Activated CD4-positive, alpha-beta T cell treated with anti-CD3 and anti-CD28 coated beads, Interleukin-2, amount 10 ng/mL, durations not matched to agents 7 days and 5 days (primary cell): ENCODE data around the gene PLPP4. TPM values are rescaled to one million over a fixed set of nuclear protein-coding genes. Genes with fewer than 3 reads are reported as not detected.

Experiments used
- CTCF ChIA-PET: fragments of 350-600 bp; sonication (Branson Sonifier 250); formaldehyde crosslinking; loops from one replicate; lab custom pipeline; 2021; ENCODE audit warnings: antibody characterized with exemption; lab: Charles Lee
- POLR2A ChIA-PET: fragments of 350-600 bp; sonication (Branson Sonifier 250); formaldehyde crosslinking; loops from one replicate; lab custom pipeline; 2021; ENCODE audit warnings: antibody characterized with exemption; lab: Charles Lee
- DNase-seq: peaks from one replicate; pipeline ENCODE4 v3.0.0-alpha.2; 2020
- H3K27ac Mint-ChIP-seq: one replicate; pipeline ENCODE4 v1.8.0; 2021; ENCODE audit warnings: mild to moderate bottlenecking, moderate library complexity, mixed read lengths
- H3K27me3 Mint-ChIP-seq: one replicate; pipeline ENCODE4 v1.8.0; 2021; ENCODE audit warnings: mixed read lengths
- H3K36me3 Mint-ChIP-seq: one replicate; pipeline ENCODE4 v1.8.0; 2021; ENCODE audit warnings: low read depth, mixed read lengths
- H3K4me1 Mint-ChIP-seq: one replicate; pipeline ENCODE4 v1.8.0; 2021; ENCODE audit warnings: mixed read lengths
- H3K4me3 Mint-ChIP-seq: one replicate; pipeline ENCODE4 v1.8.0; 2021; ENCODE audit warnings: mild to moderate bottlenecking, moderate library complexity, mixed read lengths
- H3K9me3 Mint-ChIP-seq: one replicate; pipeline ENCODE4 v1.8.0; 2021; ENCODE audit warnings: mixed read lengths
- total RNA-seq, 2 experiments: library from RNA; stranded (reverse); gene quantifications; one replicate each; pipeline ENCODE4 v1.2.3, GENCODE V29; 2021

Gene PLPP4
- total RNA-seq, 2 experiments from 2014 or later: not detected

DNA sequence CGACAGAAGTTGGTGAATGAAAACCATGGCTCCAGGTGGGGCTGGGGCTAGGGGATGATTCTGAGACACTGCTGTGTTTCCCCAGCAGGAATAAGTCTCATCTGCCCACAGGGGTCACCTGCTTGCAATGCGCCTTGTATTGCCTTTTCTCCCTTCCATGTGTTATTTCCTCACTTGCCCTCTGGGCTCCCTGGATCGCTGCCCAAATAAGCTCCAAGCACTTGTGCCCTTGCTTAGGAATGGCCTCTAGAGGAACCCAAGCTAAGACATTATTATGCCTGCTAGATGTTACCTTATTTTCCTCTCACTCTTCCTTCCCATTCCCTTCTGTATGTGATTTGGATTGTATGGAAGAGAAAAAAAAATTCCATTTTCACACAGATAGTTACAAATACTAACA is 24.8 kb upstream of the PLPP4 start:
- no peaks in the 10 kb centered on the region for H3K9me3 Mint-ChIP-seq
- CTCF ChIA-PET: no interaction called here
- POLR2A ChIA-PET: no interaction called here
- no peak for DNase-seq
- H3K27ac Mint-ChIP-seq: no peak overlapping the region
- no peaks in the 10 kb centered on the region for H3K36me3 Mint-ChIP-seq
- peaks cover 3% of the 10 kb centered on the region for H3K4me1 Mint-ChIP-seq
- H3K27me3 Mint-ChIP-seq: peaks cover 23% of the 10 kb centered on the region
- no peak overlapping the region for H3K4me3 Mint-ChIP-seq

DNA sequence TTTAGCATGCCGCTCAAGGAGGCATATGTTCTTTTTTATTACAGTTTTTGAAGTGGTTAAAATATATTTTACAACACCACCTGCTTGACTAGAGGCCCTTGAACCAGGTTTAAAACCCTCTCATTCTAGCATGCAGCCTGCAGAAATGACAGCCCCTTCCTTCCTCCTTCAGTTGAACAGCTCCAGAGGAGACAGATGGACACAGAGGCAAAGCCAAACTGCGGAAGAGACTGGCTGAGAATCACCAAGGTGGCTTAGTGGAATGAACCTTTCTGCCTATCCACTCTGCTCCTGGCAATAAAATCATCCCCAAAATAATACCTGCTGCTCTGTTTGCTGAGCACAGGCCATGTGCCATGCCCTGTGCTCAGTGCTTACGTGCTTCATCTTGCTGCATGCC is 23.9 kb upstream of the PLPP4 start:
- ChIA-PET POLR2A (no interaction called here), CTCF (no interaction called here)
- H3K9me3 Mint-ChIP-seq: no peaks in the 10 kb centered on the region
- no peaks in the 10 kb centered on the region for H3K36me3 Mint-ChIP-seq
- H3K4me1 Mint-ChIP-seq: peaks cover 3% of the 10 kb centered on the region
- no peak overlapping the region for H3K4me3 Mint-ChIP-seq
- DNase-seq: no peak
- peaks cover 23% of the 10 kb centered on the region for H3K27me3 Mint-ChIP-seq
- H3K27ac Mint-ChIP-seq: no peak overlapping the region

DNA sequence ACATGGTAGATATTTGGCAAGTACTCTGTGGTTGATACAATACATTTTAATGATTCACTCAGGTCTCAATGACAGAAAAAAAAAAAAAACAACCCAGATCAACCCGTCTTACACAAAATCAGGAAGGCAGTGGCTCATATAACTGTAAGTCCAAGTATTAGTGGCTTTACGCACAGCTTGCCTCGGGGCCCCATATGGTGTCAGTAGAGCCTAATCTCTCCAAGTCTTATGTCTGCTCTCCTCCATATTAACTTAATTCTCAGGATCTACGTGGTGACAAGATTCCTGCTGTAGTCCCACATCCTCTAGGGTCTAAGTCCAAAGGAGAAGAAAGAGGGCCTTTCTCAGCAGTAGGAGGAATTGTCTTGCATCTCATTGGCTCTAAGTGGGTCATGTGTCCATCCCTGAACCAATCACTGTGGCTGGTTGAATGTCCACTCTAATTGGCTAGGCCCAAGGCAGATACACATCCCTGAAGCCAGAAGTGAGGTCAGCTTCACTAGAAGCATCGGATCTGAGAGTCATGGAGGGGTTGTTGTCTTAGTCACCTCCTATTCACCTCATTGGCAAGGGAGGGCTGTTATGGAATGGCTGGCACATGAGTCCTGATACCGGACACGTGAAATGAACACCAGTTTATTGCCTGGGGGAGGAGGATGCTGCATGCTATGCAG is 20.5 kb upstream of the PLPP4 start:
- CTCF ChIA-PET: no interaction called here
- no peaks in the 10 kb centered on the region for H3K36me3 Mint-ChIP-seq
- DNase-seq: no peak

DNA sequence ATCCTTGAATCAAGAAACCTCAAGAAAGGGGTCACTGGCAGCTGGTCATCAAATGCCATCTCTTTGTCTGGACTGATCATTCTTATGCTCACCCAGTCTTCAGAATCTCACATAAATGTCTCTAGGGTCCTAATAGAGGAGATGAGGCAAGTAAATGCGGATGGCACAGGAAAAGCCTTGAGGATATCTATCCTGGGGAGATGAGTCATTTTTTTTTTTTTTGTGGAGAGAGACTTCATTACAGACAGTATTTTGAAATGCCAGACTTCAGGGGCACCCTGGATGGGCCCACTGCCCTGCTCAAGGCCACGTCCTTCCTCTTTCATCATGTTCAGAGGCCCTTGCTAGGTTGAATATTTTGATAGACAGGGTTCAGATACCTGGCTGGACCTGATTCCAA is 19.5 kb upstream of the PLPP4 start:
- POLR2A ChIA-PET: no interaction called here
- CTCF ChIA-PET: no interaction called here
- Mint-ChIP-seq H3K27me3 (peaks cover 3% of the 10 kb centered on the region), H3K4me3 (no peak overlapping the region), H3K36me3 (no peaks in the 10 kb centered on the region), H3K9me3 (no peaks in the 10 kb centered on the region), H3K4me1 (no peaks in the 10 kb centered on the region), H3K27ac (no peak overlapping the region)
- DNase-seq: no peak

More for the DNA sequence above, 20.5 kb upstream of the PLPP4 start:
- Mint-ChIP-seq H3K27me3 (peaks cover 9% of the 10 kb centered on the region), H3K4me3 (no peak overlapping the region), H3K9me3 (no peaks in the 10 kb centered on the region), H3K4me1 (no peaks in the 10 kb centered on the region), H3K27ac (no peak overlapping the region)
- POLR2A ChIA-PET: no interaction called here

DNA sequence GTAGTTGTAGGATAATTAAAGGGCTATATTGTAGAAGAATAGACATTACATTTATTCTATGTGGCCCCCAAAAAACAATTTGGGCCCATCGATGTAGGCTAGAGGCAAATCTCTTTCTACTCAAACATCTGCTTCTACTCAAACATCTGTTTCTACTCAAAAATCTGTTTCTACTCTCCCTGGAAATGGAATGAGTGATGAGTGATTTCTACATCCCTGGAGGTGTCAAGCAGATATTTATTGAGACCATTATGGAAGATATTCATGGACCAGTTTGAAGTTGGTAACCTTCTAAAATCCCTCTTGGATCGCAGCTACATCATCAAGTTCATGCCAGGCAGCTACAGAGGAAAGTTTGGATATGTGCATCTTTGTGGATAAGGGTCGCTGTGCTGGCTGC is 5.1 kb upstream of the PLPP4 start:
- ChIA-PET CTCF (no interaction called here), POLR2A (no interaction called here)
- H3K4me1 Mint-ChIP-seq: peaks cover 2% of the 10 kb centered on the region
- no peaks in the 10 kb centered on the region for H3K36me3 Mint-ChIP-seq
- no peaks in the 10 kb centered on the region for H3K9me3 Mint-ChIP-seq
- DNase-seq: no peak
- H3K27ac Mint-ChIP-seq: no peak overlapping the region
- H3K27me3 Mint-ChIP-seq: peaks cover 19% of the 10 kb centered on the region
- H3K4me3 Mint-ChIP-seq: no peak overlapping the region

DNA sequence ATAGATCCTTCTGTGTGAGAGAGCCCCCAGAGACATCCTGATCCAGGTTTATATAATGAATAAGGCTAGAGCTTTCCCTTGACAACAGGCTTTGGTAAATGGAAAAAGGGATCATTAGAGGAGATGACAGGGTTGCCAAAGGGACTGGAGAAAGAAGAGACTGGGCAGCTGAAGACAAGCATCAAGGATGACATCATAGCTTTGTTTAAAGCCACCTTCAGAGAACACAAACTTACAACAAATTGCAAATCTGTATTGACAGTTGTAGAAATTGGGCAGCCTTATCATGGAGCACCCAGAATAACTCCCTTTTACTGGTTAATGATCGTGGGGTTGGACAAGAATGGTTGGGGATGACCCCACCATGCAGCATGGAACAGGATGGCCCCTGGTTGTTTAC is 3.7 kb upstream of the PLPP4 start:
- H3K4me3 Mint-ChIP-seq: no peak overlapping the region
- ChIA-PET POLR2A (no interaction called here), CTCF (no interaction called here)
- no peaks in the 10 kb centered on the region for H3K9me3 Mint-ChIP-seq
- peaks cover 2% of the 10 kb centered on the region for H3K4me1 Mint-ChIP-seq
- H3K27me3 Mint-ChIP-seq: peaks cover 25% of the 10 kb centered on the region
- DNase-seq: no peak
- no peak overlapping the region for H3K27ac Mint-ChIP-seq
- no peaks in the 10 kb centered on the region for H3K36me3 Mint-ChIP-seq

DNA sequence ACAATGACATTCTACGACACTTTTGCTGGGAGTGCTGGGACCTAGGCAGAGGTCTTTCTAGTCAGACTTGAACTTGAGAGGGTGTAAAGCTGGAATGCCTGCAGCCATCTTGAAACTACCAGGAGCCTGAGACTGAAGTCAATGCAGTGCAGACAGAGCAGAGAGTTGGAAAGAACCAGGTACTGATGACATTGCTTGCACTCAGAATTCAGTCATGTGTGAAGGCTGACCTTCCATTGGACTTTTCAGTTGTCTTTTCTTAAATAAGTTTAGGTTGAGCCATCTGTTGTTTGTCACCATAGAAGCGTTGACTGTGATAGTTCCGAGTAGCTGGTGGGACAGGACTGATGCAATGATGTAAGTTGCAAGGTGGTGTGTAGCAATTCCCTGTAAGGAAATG is 3.1 kb upstream of the PLPP4 start:
- no peaks in the 10 kb centered on the region for H3K36me3 Mint-ChIP-seq
- H3K4me1 Mint-ChIP-seq: peaks cover 2% of the 10 kb centered on the region
- no peak overlapping the region for H3K4me3 Mint-ChIP-seq
- CTCF ChIA-PET: no interaction called here
- POLR2A ChIA-PET: no interaction called here
- no peak overlapping the region for H3K27ac Mint-ChIP-seq
- peaks cover 28% of the 10 kb centered on the region for H3K27me3 Mint-ChIP-seq
- H3K9me3 Mint-ChIP-seq: no peaks in the 10 kb centered on the region
- DNase-seq: no peak

DNA sequence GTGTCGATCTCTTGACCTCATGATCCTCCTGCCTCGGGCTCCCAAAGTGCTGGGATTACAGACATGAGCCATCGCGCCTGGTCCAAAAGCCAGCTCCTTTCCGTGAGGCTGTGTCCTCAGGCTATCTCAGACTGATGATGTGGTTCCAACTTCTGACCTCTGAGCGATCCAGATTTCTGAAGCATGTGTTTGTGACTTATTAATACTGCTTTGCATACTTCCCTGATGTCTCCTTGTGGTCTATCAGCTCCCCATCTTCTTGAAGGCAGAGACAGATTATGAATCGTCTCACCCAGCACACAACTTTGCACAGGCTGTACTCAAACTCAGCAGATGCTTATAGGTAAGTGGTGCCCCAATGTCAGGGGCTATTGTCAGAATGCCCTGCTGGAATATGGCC is 2.0 kb upstream of the PLPP4 start:
- no peaks in the 10 kb centered on the region for H3K36me3 Mint-ChIP-seq
- ChIA-PET POLR2A (no interaction called here), CTCF (no interaction called here)
- H3K4me1 Mint-ChIP-seq: peaks cover 2% of the 10 kb centered on the region
- peaks cover 36% of the 10 kb centered on the region for H3K27me3 Mint-ChIP-seq
- no peak overlapping the region for H3K4me3 Mint-ChIP-seq
- no peaks in the 10 kb centered on the region for H3K9me3 Mint-ChIP-seq
- no peak for DNase-seq
- H3K27ac Mint-ChIP-seq: no peak overlapping the region

DNA sequence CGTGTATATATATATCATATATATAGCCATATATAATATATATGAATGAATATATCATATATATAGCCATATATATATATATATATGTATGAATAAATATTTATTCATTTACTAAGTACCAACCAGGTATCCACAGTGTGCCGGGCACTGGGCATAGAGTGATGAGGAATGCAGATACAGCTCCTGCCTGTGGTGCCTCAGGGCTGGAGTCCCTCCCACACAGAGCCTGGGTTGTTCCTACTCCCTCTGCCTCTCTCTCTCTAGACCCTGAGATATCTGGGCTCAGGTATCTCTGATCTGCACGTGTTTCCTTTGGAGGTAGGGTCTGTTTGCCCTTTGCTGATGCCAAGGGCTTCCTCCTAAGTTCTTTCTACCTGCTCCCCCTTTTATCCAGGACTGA is 1.4 kb upstream of the PLPP4 start:
- ChIA-PET CTCF (no interaction called here), POLR2A (no interaction called here)
- Mint-ChIP-seq H3K4me1 (peaks cover 2% of the 10 kb centered on the region), H3K4me3 (no peak overlapping the region), H3K36me3 (no peaks in the 10 kb centered on the region), H3K27ac (no peak overlapping the region), H3K9me3 (no peaks in the 10 kb centered on the region), H3K27me3 (peaks cover 36% of the 10 kb centered on the region)
- DNase-seq: no peak

DNA sequence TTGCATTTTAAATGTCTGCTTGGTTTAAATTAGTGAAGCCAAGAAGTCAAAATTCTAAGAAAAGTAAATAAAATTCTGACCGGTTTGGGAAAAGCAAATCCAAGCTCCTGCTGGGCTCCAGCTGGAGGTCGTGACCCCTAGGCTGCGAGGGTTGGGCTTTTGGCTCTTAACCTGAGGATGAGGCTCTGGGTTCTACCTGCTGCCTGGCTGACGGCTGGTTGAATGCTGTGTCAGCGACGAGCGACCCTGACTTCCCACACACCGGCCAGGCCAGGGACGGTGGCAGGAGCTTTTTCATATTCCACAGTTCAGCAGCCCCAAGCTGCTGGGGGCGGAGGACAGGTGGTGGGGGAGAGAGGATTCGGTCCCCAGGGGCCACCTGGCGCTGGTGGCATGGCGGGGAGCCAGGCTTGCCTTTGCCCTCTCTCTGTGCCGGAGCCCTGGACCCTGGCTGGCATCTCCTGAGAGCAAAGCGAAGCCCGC is 843 bp upstream of the PLPP4 start:
- Mint-ChIP-seq H3K27me3 (peaks cover 36% of the 10 kb centered on the region), H3K4me3 (no peak overlapping the region), H3K9me3 (no peaks in the 10 kb centered on the region), H3K27ac (no peak overlapping the region), H3K4me1 (peaks cover 2% of the 10 kb centered on the region), H3K36me3 (no peaks in the 10 kb centered on the region)
- POLR2A ChIA-PET: no interaction called here
- CTCF ChIA-PET: no interaction called here
- no peak for DNase-seq

DNA sequence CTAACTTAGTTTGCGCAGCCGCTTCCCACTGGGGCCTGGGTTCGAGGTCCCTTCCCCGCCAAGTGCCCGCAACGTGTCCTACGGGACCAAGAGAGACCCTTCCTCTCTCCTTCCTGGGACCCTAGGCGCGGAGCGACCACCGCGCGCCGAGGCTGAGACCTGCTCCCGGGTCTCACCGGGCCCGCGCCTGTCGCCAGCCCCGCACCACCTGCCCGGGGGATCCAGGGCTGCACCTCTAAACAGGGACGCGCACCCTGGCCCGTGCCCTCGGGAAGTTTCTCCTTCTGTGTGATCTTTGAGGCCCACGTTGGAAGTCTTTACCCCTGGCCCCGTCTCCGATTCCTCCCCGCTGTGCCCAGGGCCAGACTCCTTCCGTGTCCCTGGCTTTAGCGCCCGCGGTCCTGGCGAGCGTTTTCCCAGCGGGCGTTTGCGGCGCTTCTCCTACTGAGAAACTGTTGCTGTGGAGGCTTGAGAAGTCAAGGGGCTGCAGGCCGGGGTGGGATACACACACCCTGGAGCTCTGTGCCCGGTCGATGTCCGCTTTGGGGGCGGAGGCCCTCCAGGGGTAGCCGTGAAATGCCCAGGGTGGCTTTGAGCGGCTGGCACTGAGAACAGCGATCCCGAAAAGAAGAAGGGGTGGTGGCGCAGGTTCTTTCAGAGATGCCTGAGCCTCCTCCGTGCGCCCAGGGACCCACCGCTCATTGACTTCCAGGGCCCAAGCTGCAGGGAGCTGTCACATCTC is 575 bp downstream of the PLPP4 start:
- ChIA-PET POLR2A (no interaction called here), CTCF (no interaction called here)
- Mint-ChIP-seq H3K27ac (no peak overlapping the region), H3K36me3 (no peaks in the 10 kb centered on the region), H3K27me3 (peaks cover 36% of the 10 kb centered on the region), H3K4me1 (peaks cover 2% of the 10 kb centered on the region), H3K9me3 (no peaks in the 10 kb centered on the region), H3K4me3 (no peak overlapping the region)
- DNase-seq: no peak

DNA sequence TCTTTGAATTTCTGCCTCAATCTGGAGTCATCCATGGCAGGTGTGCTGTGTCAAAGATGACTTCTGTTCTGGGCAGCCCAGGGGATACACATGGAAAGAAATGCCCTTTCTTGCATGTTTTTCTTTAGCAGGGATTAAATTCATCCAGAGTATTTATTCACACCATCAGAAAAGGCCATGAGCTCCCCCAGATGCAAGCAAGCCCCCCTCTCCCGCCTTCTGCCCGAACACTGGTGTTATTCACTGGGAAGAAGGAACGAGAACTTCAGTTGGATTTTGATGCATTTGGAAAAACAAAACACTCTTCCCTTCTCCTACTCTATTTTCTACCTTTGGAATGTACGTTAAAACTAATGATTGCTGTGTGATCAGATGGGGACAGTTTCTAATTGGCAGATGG is 1.4 kb downstream of the PLPP4 start:
- H3K4me3 Mint-ChIP-seq: no peak overlapping the region
- no peak overlapping the region for H3K27ac Mint-ChIP-seq
- no peak for DNase-seq
- ChIA-PET POLR2A (no interaction called here), CTCF (no interaction called here)
- H3K27me3 Mint-ChIP-seq: peaks cover 36% of the 10 kb centered on the region
- peaks cover 2% of the 10 kb centered on the region for H3K4me1 Mint-ChIP-seq
- no peaks in the 10 kb centered on the region for H3K9me3 Mint-ChIP-seq
- no peaks in the 10 kb centered on the region for H3K36me3 Mint-ChIP-seq

DNA sequence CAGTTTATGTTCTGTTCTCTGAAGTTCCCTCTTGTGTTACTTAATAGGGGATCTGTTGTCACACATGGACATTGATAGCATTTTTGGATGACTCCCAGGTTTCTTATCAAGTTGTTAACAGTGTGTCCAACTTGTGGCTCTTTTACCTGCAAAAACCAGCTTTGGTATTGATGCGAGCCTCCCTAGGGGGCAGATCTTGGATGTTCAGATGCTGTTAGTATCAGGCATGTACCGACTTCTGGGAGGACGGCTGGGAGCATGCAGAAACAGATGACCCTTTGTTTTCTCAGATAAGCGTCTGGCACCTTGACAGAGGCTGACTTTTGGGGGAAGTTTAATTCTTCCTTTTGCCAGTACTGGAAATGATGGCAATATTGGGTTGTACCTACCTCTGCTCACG is 2.2 kb downstream of the PLPP4 start:
- Mint-ChIP-seq H3K9me3 (no peaks in the 10 kb centered on the region), H3K27ac (no peak overlapping the region), H3K4me1 (peaks cover 2% of the 10 kb centered on the region), H3K4me3 (no peak overlapping the region), H3K36me3 (no peaks in the 10 kb centered on the region), H3K27me3 (peaks cover 35% of the 10 kb centered on the region)
- DNase-seq: no peak
- POLR2A ChIA-PET: interaction anchor here (0.6 kb wide), 1 partner anchor 1245 kb away, joined by 3 read pairs; no protein-coding TSS in a partner anchor
- CTCF ChIA-PET: no interaction called here
